ENCODE data around the gene POLR2C.

POLR2C gene

GRCh38 chr16:57462209-57462977 lies at the start of gene POLR2C:
Gene POLR2C (plus strand): TSS chr16:57462679. CDS start chr16:57462725, 46 bp downstream.
- peak; percentile 94 for DNase-seq
- H3K27me3 Mint-ChIP-seq = peaks cover 3% of the 10 kb centered on the region
- CTCF ChIA-PET = interaction anchor here (0.7 to 2.7 kb wide), 16 partner anchors 11 to 80 kb away, joined by 3 to 22 read pairs (median 4); partner anchors contain the start of genes CIAPIN1 and COQ9
- peak within 1 kb of the TSS; percentile 100 for H3K4me3 Mint-ChIP-seq
- peaks cover 19% of the 10 kb centered on the region for H3K36me3 Mint-ChIP-seq
- H3K27ac Mint-ChIP-seq = peak within 1 kb of the TSS; percentile 97
- peaks cover 28% of the 10 kb centered on the region for H3K4me1 Mint-ChIP-seq
- H3K9me3 Mint-ChIP-seq = no peaks in the 10 kb centered on the region

- CTCF ChIA-PET = interaction anchor here (1.1 to 2.1 kb wide), 4 partner anchors 70 to 112 kb away, joined by 3 to 16 read pairs (median 4); no protein-coding TSS in a partner anchor
- peaks cover 22% of the 10 kb centered on the region for H3K27me3 Mint-ChIP-seq
- no peaks in the 10 kb centered on the region for H3K36me3 Mint-ChIP-seq
- peaks cover 12% of the 10 kb centered on the region for H3K4me1 Mint-ChIP-seq
- no peak for DNase-seq
- H3K27ac Mint-ChIP-seq = no peak overlapping the region
- no peaks in the 10 kb centered on the region for H3K9me3 Mint-ChIP-seq
- H3K4me3 Mint-ChIP-seq = no peak overlapping the region
Observed at GRCh38 chr16:57413301-57413730, 49.2 kb upstream of the POLR2C start.

DNA sequence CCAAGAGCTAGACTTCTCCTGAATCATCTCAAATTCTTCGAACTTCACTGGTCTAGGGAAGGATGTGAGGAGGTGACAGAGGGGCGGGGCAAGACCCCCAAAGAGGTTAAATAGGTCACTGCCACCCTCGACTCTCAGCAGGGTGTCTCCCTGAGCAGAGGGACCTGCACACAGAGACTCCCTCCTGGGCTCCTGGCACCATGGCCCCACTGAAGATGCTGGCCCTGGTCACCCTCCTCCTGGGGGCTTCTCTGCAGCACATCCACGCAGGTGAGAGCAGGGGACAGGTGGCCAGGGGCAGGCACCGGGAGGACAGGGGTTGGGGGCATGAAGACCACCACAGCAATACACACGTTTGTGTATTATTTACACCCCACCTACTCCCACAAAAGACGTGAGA lies 48.7 kb upstream of the POLR2C start:
- Mint-ChIP-seq H3K36me3 (no peaks in the 10 kb centered on the region), H3K4me1 (peaks cover 14% of the 10 kb centered on the region), H3K27ac (no peak overlapping the region), H3K4me3 (no peak overlapping the region), H3K9me3 (no peaks in the 10 kb centered on the region), H3K27me3 (peaks cover 26% of the 10 kb centered on the region)
- no peak for DNase-seq
- CTCF ChIA-PET = interaction anchor here (1.1 to 2.1 kb wide), 3 partner anchors 99 to 112 kb away, joined by 3 to 16 read pairs (median 5); no protein-coding TSS in a partner anchor

DNA sequence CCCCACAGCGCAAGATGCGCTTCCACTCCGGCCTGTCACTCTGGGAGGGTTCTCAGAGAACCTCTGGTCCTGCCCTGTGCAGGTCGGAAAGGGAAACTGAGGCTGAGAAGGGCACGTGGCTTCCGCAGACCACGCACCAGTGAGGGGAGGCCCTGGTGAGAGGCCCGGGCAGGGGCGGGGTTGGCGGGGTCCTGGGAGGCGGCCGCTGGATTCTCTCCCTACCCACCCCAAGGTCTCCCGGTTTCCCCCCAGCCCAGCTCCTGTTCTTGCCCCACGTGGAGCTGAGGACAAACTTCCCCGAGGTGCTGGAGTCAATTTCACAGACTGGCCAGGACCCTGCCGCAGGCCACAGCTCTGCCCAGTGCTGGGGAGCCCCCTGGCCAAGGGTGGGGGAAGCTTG lies 46.4 kb upstream of the POLR2C start:
- Mint-ChIP-seq H3K36me3 (no peaks in the 10 kb centered on the region), H3K4me3 (no peak overlapping the region), H3K9me3 (no peaks in the 10 kb centered on the region), H3K27ac (no peak overlapping the region), H3K4me1 (peaks cover 23% of the 10 kb centered on the region), H3K27me3 (peaks cover 30% of the 10 kb centered on the region)
- no peak for DNase-seq
- CTCF ChIA-PET = interaction anchor here (1.1 to 5.3 kb wide), 21 partner anchors 7 to 332 kb away, joined by 3 to 161 read pairs (median 6); partner anchors contain the start of genes ARL2BP, CCL17, CIAPIN1 and COQ9

GRCh38 chr16:57419506-57419905 lies 43.0 kb upstream of the POLR2C start:
- H3K27me3 Mint-ChIP-seq = peaks cover 24% of the 10 kb centered on the region
- no peak overlapping the region for H3K27ac Mint-ChIP-seq
- peaks cover 23% of the 10 kb centered on the region for H3K4me1 Mint-ChIP-seq
- H3K9me3 Mint-ChIP-seq = no peaks in the 10 kb centered on the region
- DNase-seq = no peak
- CTCF ChIA-PET = interaction anchor here (0.7 to 5.3 kb wide), 23 partner anchors 10 to 205 kb away, joined by 3 to 161 read pairs (median 4); partner anchors contain the start of genes CCL17, CIAPIN1 and COQ9
- no peak overlapping the region for H3K4me3 Mint-ChIP-seq
- no peaks in the 10 kb centered on the region for H3K36me3 Mint-ChIP-seq

GRCh38 chr16:57422026-57422944 lies 40.2 kb upstream of the POLR2C start:
- Mint-ChIP-seq H3K36me3 (peaks cover under 1% of the 10 kb centered on the region), H3K27ac (no peak overlapping the region)
- CTCF ChIA-PET = interaction anchor here (0.8 to 2.3 kb wide), 6 partner anchors 8 to 227 kb away, joined by 3 to 10 read pairs (median 3); no protein-coding TSS in a partner anchor

GRCh38 chr16:57423152-57423551 lies 39.3 kb upstream of the POLR2C start:
- H3K27ac Mint-ChIP-seq = no peak overlapping the region
- H3K4me1 Mint-ChIP-seq = peaks cover 11% of the 10 kb centered on the region
- no peak overlapping the region for H3K4me3 Mint-ChIP-seq
- CTCF ChIA-PET = interaction anchor here (1.4 to 2.3 kb wide), 3 partner anchors 16 to 122 kb away, joined by 3 to 10 read pairs (median 6); no protein-coding TSS in a partner anchor
- DNase-seq = no peak
- H3K9me3 Mint-ChIP-seq = no peaks in the 10 kb centered on the region
- H3K27me3 Mint-ChIP-seq = peaks cover 7% of the 10 kb centered on the region
- H3K36me3 Mint-ChIP-seq = peaks cover 8% of the 10 kb centered on the region

More at GRCh38 chr16:57422026-57422944, 40.2 kb upstream of the POLR2C start:
- Mint-ChIP-seq H3K4me3 (no peak overlapping the region), H3K4me1 (peaks cover 15% of the 10 kb centered on the region), H3K27me3 (peaks cover 13% of the 10 kb centered on the region), H3K9me3 (no peaks in the 10 kb centered on the region)
- no peak for DNase-seq

DNA sequence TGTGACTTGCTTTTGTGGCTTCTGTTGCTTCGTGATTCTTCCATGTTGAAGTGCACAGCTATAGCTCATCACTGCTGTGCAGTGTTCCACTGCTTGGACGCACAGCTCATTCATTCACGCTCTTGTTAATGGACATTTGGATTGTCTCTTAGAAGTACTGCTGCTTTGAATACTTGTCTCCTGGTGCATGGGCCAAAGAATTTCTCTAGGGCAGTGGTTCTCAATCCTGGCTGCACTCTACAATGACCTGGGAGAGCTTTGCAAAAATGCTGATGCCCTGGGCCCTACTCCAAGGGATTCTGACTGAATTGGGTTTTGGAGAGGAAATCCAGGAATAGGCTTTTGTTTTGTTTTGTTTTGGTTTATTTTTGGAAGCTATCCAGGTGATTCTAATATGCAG lies 37.9 kb upstream of the POLR2C start:
- no peak for DNase-seq
- Mint-ChIP-seq H3K9me3 (no peaks in the 10 kb centered on the region), H3K4me1 (peaks cover 2% of the 10 kb centered on the region), H3K36me3 (peaks cover 17% of the 10 kb centered on the region), H3K27me3 (no peaks in the 10 kb centered on the region), H3K4me3 (no peak overlapping the region), H3K27ac (no peak overlapping the region)
- CTCF ChIA-PET = interaction anchor here (1.4 to 1.5 kb wide), 2 partner anchors 20 to 124 kb away, joined by 3 to 6 read pairs; no protein-coding TSS in a partner anchor

GRCh38 chr16:57426356-57426755 lies 36.1 kb upstream of the POLR2C start:
- Mint-ChIP-seq H3K4me3 (no peak overlapping the region), H3K36me3 (peaks cover 33% of the 10 kb centered on the region), H3K27me3 (no peaks in the 10 kb centered on the region), H3K27ac (no peak overlapping the region), H3K9me3 (no peaks in the 10 kb centered on the region), H3K4me1 (no peaks in the 10 kb centered on the region)
- DNase-seq = no peak
- CTCF ChIA-PET = interaction anchor here (1.2 kb wide), 1 partner anchor 9 kb away, joined by 7 read pairs; no protein-coding TSS in a partner anchor

DNA sequence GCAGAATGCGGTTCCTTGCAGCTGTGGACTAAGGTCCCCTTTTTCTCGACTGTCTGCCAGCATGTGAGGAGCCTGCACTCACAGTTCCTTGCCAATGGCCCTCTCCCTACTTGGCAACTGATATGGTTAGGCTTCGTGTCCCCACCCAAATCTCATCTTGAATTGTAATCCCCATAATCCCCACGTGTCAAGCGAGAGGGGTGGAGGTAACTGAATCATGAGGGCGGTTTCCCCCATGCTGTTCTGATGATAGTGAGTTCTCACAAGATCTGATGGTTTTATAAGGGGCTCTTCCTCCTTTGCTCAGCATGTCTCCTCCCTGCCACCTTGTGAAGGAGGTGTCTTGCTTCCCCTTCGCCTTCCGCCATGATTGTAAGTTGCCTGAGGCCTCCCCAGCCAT lies 35.2 kb upstream of the POLR2C start:
- no peaks in the 10 kb centered on the region for H3K27me3 Mint-ChIP-seq
- CTCF ChIA-PET = no interaction called here
- no peak overlapping the region for H3K27ac Mint-ChIP-seq
- no peak overlapping the region for H3K4me3 Mint-ChIP-seq
- no peak for DNase-seq
- no peaks in the 10 kb centered on the region for H3K9me3 Mint-ChIP-seq
- H3K36me3 Mint-ChIP-seq = peaks cover 37% of the 10 kb centered on the region
- peaks cover under 1% of the 10 kb centered on the region for H3K4me1 Mint-ChIP-seq

DNA sequence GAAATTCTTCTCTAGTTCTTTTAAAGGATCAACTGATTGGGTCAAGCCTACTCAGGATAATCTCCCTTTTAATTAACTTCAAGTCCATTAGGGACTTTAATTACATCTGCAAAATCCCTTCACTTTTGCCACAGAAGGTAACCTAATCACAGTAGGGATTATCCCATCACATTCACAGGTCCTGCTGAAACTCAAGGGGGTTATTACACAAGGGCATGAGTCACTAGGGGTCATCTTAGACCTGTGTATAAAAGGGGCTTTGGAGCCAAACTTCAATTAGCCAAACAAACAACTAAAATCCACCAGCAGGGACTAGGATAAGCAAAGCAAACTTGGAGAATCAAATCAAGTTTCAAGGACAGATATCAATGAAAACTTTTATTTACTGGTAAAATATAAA lies 34.7 kb upstream of the POLR2C start:
- no peaks in the 10 kb centered on the region for H3K27me3 Mint-ChIP-seq
- CTCF ChIA-PET = no interaction called here
- no peak overlapping the region for H3K4me3 Mint-ChIP-seq
- H3K36me3 Mint-ChIP-seq = peaks cover 42% of the 10 kb centered on the region
- no peak for DNase-seq
- no peaks in the 10 kb centered on the region for H3K9me3 Mint-ChIP-seq
- no peak overlapping the region for H3K27ac Mint-ChIP-seq
- H3K4me1 Mint-ChIP-seq = peaks cover 4% of the 10 kb centered on the region

DNA sequence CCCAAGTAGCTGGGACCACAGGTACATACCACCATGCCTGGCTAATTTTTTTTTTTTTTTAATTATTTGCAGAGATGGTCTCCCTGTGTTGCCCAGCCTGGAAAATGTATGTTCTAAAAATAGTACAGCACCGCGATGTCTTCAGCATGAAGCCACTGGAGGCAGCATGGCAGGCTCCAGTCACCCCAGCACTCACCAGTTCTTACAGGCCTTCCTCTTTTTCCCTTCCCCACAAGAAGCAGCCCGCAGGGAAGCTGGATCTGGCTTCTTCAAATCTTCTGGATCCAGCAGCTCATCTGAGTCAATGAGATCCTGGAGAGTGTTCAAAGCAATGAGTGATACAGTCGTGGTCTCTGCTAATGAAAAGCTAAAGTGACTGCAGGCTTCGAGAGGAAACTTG lies 31.5 kb upstream of the POLR2C start:
- H3K9me3 Mint-ChIP-seq = no peaks in the 10 kb centered on the region
- CTCF ChIA-PET = interaction anchor here (2.9 kb wide), 1 partner anchor 13 kb away, joined by 23 read pairs; no protein-coding TSS in a partner anchor
- peak overlapping the region; percentile 52 for H3K27ac Mint-ChIP-seq
- peaks cover 60% of the 10 kb centered on the region for H3K36me3 Mint-ChIP-seq
- no peaks in the 10 kb centered on the region for H3K27me3 Mint-ChIP-seq
- peaks cover 23% of the 10 kb centered on the region for H3K4me1 Mint-ChIP-seq
- DNase-seq = no peak
- H3K4me3 Mint-ChIP-seq = no peak overlapping the region

- CTCF ChIA-PET = interaction anchor here (1.9 to 2.1 kb wide), 2 partner anchors 15 to 87 kb away, joined by 7 to 21 read pairs; no protein-coding TSS in a partner anchor
- no peaks in the 10 kb centered on the region for H3K9me3 Mint-ChIP-seq
- DNase-seq = no peak
- H3K4me3 Mint-ChIP-seq = no peak overlapping the region
- H3K27ac Mint-ChIP-seq = no peak overlapping the region
- H3K4me1 Mint-ChIP-seq = peaks cover 23% of the 10 kb centered on the region
- H3K27me3 Mint-ChIP-seq = no peaks in the 10 kb centered on the region
- peaks cover 60% of the 10 kb centered on the region for H3K36me3 Mint-ChIP-seq
Observed at GRCh38 chr16:57432505-57432904, 30.0 kb upstream of the POLR2C start.

All from activated naive CD4-positive, alpha-beta T cell treated with anti-CD3 and anti-CD28 coated beads, Interleukin-2, amount 10 ng/mL, durations not matched to agents 7 days and 5 days (primary cell).